ENCODE data around the gene GJB5.

GJB5 gene

GRCh38 chr1:34776911-34777310 is 22.1 kb downstream of the GJB5 start:
- no peak for DNase-seq (ENCODE audit: low read depth in 2 of 2)

DNA sequence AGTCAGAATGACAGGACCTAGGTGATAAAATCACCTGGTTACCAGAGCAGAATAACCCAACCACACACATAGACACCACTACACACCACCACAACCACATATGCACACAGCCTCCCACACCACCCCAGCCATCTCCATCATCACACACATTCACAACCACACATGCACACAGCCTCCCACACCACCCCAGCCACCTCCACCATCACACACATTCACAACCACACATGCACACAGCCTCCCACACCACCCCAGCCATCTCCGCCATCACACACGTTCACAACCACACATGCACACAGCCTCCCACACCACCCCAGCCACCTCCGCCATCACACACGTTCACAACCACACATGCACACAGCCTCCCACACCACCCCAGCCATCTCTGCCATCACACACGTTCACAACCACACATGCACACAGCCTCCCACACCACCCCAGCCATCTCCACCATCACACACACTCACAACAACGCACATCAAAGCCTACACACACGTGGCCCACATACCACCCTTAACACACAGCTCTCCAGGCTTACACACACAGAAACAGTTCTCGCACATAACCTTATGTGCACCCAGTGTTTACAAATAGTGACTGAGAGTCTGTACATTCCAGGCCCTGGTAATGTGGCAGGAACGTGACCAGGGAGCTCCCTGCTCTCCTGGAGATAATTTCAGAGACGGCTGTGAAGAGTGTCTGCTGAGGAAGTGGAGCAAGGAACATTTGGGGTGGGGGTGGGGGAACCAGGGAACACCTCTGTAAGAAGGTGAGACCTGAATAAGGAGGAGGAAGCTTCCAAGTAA is 22.9 kb downstream of the GJB5 start:
- DNase-seq (ENCODE audit: low read depth in 2 of 2): no peak

GRCh38 chr1:34778381-34778780 is 23.5 kb downstream of the GJB5 start:
- no peak for DNase-seq (ENCODE audit: low read depth in 2 of 2)

DNA sequence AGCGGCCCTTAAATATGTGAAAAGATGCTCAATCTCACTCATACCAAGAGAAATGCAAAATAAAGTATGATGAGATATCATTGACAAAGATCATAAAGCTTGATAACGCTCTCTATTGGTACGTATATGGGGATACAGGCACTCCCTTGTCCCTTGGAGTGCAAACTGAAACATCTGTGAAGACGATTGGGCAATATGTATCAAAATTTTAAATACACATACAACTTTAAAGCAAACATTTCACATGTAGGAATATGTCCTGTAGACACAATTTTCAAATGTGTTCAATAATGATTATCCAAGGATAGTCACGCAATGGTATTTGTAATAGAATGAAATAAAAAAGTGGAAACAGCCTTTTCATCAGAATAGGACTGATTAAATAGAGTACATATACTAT is 24.2 kb downstream of the GJB5 start:
- DNase-seq (ENCODE audit: low read depth in 2 of 2): no peak

DNA sequence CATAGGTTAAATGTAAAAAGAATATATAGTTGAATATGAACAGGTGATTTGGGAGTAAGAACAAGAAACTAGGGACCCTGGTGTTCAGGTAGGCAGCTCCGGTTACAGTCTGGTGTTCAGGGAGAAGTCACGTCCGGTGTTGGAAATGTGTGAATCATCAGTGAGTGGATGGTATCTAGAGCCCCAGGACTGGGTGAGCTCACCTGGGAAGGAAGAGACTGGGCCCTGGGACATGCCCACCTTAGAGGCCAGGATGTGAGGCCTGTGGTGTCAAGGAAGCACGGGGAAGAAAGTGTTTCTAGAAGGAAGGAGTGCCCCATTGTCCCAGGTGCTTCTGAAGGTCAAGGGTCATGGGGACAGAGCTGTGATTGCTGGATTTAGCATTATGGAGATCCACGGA is 24.7 kb downstream of the GJB5 start:
- DNase-seq (ENCODE audit: low read depth in 2 of 2): no peak

GRCh38 chr1:34779962-34780361 is 25.1 kb downstream of the GJB5 start:
- no peak for DNase-seq (ENCODE audit: low read depth in 2 of 2)

DNA sequence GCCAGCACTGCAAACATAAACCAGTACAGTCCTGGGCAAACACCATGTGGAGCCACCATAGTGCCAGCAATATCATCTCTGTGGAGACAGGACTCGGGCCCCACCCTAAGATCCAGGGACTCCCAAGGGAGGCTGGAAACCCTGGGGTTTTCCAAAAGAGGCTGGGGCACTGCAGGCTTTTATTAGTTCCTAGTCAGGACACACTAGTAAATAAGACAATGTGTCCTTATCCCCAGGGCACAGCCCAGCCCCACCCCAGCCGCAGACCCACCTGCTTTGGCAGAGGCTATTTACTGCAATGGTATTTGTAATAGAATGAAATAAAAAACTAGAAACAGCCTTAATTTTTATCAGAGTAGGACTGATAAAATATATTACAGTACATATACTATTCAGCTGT is 25.7 kb downstream of the GJB5 start:
- DNase-seq (ENCODE audit: low read depth in 2 of 2): no peak

GRCh38 chr1:34781071-34781843 is 26.4 kb downstream of the GJB5 start, which contains the start of gene GJB3:
Gene GJB3, plus strand, starts transcription at chr1:34781214. Its CDS starts 3,549 bp downstream, at chr1:34784763.
- no peak for DNase-seq (ENCODE audit: low read depth in 2 of 2)

DNA sequence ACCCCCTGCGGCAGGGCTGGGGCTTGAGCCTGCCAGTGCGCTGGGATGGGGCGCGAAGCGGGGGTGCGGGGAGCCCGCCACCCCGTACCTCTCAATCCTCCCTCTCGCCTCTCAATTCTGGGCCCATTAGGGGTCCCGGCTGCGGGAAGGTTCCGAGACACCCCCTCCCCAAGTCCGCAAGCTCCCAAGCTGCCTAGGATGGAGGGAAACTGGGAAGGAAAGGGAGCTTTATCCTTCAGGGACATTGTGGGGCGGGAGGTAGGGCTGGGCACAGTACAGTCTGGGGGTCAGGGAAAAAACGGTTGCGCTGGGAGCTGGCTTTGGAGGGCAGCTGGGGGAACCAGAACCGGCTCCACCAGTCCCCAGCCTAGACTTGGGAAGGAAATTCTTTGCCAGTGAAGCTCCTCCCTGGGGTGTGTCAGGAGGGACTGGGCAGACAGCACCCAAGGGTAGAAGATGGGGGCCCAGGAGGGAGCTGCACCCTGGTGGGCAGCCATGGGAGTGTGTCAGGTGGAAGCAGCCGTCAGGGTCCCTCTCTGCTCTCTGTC is 27.1 kb downstream of the GJB5 start:
- DNase-seq (ENCODE audit: low read depth in 2 of 2): no peak

- no peak for DNase-seq (ENCODE audit: low read depth in 2 of 2)
Observed at GRCh38 chr1:34784751-34785221, 29.9 kb downstream of the GJB5 start.

GRCh38 chr1:34785231-34785874 is 30.5 kb downstream of the GJB5 start:
- no peak for DNase-seq (ENCODE audit: low read depth in 2 of 2)

- DNase-seq (ENCODE audit: low read depth in 2 of 2): no peak
Observed at GRCh38 chr1:34785875-34786470, 31.1 kb downstream of the GJB5 start.

- peak; percentile 20 to 25 for DNase-seq (ENCODE audit: low read depth in 2 of 2)
Observed at GRCh38 chr1:34786521-34787325, 31.9 kb downstream of the GJB5 start.

DNA sequence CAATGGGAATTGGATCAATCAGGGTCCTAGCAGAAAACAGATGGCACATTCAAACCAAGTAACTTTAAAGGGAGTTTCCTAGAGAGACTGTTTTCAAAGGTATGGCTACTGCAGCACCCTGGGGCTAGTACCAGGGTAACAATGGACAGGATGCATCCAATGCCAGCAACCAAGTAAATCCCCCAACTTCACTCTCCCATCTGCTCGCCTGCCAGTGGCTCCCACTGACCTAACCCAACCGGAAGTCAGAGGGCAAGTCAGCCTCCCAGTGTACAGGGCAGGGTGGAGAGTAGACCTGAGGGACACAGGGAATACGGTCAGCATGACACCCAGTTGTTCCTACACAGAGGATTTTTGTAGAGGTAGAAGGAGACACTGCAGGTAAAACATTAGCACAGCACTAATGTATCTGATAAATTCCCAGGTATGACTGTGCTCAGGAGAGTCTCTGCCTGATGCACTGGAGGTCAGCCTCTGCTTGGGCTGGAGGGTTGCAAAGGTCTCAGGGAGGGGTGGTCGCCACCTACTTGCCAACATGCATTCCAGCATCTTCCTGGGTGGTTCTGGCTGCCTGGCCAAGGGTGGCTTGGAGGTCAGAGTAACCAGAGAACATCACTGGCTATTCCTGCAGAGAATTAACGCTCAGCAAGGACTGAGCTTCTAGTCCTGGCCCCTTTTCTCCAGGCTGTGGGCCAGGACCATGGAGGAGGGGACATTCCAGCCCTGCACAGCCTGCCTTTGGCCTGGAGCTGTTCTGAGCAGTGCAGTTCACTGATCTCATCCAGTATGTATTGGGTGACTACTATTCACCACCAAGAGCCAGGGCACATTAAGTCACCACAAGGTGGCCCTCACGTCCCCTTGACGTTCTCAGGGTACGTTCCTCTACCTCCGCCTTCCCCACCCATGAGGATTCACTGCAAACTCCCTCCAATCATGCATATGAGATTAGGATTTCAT is 32.9 kb downstream of the GJB5 start:
- DNase-seq (ENCODE audit: low read depth in 2 of 2): no peak

DNA sequence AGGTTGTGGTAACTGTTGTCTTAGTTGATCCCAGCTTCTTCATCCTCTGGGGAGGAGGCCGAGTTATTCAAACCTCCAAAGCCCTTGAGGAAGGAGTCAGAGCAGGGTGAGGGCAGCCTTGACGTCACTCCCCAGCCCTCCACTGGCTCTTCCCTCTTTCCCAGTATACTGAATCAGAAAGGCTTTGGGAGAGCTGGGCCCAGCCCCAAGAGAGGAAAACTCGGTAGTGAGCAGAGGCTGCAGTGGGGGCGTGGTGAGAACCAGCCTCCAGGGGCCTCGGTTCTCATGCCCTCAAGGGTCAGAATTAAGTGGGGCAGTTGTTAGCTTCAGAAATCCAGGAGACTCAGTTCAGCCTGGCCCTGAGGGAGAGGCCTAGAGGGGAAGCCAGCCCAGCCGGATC is 36.1 kb downstream of the GJB5 start:
- DNase-seq (ENCODE audit: low read depth in 2 of 2): no peak

GRCh38 chr1:34792424-34792823 is 37.6 kb downstream of the GJB5 start:
- DNase-seq (ENCODE audit: low read depth in 2 of 2): no peak

DNA sequence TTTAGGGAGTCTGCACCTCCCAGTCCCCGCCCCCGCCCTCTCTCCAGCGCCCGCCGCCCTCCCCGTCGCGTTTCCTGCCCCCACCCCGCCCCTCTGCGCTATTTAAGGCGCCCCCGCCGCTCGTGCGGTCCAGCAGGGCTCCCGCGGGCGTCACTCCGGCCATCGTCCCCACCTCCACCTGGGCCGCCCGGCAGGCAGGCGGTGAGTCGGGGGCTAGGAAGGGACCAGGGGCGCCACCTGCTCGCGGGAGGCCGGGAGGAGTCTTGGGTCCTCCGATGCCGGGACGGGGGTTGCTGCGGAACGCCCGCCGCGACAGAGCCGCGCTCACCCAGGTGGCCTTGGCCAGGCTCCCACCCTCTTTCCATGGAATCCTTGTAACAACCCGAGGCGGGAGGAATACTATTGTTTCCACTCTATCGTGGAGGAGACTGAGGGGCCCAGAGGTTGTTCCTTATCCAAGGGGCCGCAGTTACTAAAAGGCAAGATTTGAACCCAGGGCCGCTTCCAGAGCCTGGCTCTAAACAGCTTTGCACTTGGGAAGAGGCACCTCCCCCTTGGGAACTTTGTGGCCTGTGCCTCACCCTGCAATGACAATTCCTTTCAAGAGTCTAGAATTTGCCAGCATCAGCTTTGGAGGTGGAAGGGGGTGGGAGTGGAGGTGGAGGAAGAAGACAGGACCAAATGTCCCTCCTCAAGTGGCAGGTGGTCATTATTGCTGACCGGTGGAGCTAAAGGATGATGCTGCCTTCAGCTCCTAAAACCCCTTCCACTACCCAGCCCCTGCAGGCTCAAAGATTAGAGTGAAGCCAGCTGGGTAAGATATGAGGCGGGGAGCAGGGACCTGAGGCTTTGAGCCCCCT is 38.3 kb downstream of the GJB5 start, which contains the start of gene GJA4:
Gene GJA4, plus strand, starts transcription at position 132 of the 860 bp plus-strand sequence. CDS start 1,215 bp downstream, outside the sequence.
- no peak for DNase-seq (ENCODE audit: low read depth in 2 of 2)

DNA sequence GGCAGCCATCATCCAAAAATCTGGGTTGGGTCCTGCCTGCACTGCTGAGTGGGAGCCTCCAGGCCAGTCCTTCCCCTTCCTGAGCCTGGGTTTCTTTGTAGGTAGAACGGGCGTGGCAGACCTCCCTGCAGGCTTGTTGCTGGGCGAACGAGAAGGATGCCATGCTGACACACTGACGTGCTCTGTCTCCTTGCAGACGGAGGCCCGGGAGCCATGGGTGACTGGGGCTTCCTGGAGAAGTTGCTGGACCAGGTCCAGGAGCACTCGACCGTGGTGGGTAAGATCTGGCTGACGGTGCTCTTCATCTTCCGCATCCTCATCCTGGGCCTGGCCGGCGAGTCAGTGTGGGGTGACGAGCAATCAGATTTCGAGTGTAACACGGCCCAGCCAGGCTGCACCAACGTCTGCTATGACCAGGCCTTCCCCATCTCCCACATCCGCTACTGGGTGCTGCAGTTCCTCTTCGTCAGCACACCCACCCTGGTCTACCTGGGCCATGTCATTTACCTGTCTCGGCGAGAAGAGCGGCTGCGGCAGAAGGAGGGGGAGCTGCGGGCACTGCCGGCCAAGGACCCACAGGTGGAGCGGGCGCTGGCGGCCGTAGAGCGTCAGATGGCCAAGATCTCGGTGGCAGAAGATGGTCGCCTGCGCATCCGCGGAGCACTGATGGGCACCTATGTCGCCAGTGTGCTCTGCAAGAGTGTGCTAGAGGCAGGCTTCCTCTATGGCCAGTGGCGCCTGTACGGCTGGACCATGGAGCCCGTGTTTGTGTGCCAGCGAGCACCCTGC is 39.3 kb downstream of the GJB5 start:
- DNase-seq (ENCODE audit: low read depth in 2 of 2): no peak

All from activated CD8-positive, alpha-beta memory T cell treated with anti-CD3 and anti-CD28 coated beads for 4 hours (primary cell).